HUES64 (cell line): ENCODE results near the gene KDF1. TPM values are rescaled to one million over a fixed set of nuclear protein-coding genes. Genes with fewer than 3 reads are reported as not detected.
A peak's percentile ranks its signal among the peaks of the same experiment; 100 is the strongest.

Source experiments
- H3K27ac ChIP-seq: 2 replicates; pipeline ENCODE4 v1.7.0; 2013; ENCODE audit warnings: low read depth, low read length, inconsistent platforms
- H3K27me3 ChIP-seq: 2 replicates; pipeline ENCODE4 v1.6.1; 2013; ENCODE audit warnings: mild to moderate bottlenecking, low read length; ENCODE audit not compliant: insufficient read depth
- H3K36me3 ChIP-seq: 2 replicates; pipeline ENCODE4 v1.6.1; 2013; ENCODE audit warnings: mild to moderate bottlenecking, low read length; ENCODE audit not compliant: insufficient read depth
- H3K4me1 ChIP-seq: 2 replicates; pipeline ENCODE4 v1.6.1; 2013; ENCODE audit warnings: mild to moderate bottlenecking, low read length, moderate library complexity; ENCODE audit not compliant: insufficient read depth
- H3K4me3 ChIP-seq: 2 replicates; pipeline ENCODE4 v1.5.1; 2013; ENCODE audit warnings: mild to moderate bottlenecking, low read length, moderate library complexity
- H3K9ac ChIP-seq: 2 replicates; pipeline ENCODE4 v1.6.1; 2013; ENCODE audit warnings: mild to moderate bottlenecking, low read depth, low read length
- H3K9me3 ChIP-seq: 2 replicates; pipeline ENCODE4 v1.6.1; 2013; ENCODE audit warnings: low read depth, low read length; ENCODE audit not compliant: insufficient read depth
- WGBS: fragments of 150-250, 120-280 bp; methylation state at CpG from one replicate; pipeline ENCODE4 v1.1.7; 2013; ENCODE audit warnings: missing lambda C conversion rate; 5-methylcytosine and 5-hydroxymethylcytosine counted together
- polyA plus RNA-seq, 2 experiments: library from polyadenylated mRNA; stranded (reverse); fragments of 50-300 nt; gene quantifications; one replicate each; pipeline ENCODE4 v1.2.3, GENCODE V29; 2013

Gene KDF1, protein sequence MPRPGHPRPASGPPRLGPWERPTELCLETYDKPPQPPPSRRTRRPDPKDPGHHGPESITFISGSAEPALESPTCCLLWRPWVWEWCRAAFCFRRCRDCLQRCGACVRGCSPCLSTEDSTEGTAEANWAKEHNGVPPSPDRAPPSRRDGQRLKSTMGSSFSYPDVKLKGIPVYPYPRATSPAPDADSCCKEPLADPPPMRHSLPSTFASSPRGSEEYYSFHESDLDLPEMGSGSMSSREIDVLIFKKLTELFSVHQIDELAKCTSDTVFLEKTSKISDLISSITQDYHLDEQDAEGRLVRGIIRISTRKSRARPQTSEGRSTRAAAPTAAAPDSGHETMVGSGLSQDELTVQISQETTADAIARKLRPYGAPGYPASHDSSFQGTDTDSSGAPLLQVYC
- polyA plus RNA-seq (2013, experiment 1 of 2), result 7.9 TPM
- 9.3 TPM for polyA plus RNA-seq (2013, experiment 2 of 2)

DNA sequence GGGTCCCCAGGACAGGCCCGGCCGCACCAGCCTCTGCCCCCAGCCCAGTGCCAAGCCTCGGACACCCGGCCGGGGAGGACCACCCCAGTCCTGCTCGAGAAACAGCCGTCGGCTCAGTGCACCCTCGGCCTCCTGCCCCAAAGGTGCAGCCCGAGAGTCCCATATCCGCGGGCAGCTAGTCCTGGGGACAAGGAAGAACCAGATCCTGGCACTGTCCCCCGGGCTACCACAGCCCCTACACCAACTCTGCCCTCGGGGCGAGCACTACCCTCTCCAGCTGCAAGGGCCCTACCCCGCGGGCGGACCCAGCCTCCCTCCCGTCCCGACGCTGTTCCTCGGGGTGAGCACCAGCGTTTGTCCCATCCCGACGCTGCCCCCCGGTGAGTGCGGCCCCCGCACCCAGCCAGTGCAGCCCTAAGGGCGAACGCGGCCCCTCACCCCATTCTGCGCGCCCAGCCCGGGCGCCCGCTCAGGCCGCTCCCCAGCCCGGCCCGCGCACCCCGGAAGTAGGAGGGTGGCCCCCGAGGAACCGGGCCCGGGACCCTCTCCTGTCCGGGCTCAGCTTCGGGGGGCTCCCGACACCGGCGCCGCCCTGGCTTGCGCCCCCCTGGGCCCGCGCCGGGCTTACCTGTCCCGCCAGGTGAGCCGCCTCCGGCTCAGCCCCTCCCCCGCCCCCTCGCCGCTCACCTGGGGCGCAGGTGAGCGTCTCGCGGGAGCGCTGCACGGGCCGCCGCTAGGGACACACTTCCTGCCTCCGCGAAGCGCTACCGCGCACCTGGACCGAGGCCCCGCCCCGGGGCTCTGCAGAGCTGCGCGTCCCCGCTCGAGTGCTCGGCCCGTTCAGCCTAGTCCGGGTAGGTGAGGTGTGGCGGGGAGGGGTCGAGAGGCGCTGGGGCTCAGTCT, at the start of gene KDF1:
TSS of gene KDF1 (minus strand) at position 747 of the 903 bp plus-strand sequence. CDS start 8,088 bp downstream, outside the sequence.
- 1% methylated on average over 86 of the region's 86 CpGs for WGBS
- Histone ChIP-seq H3K4me3 (peak within 1 kb of the TSS; percentile 79), H3K36me3 (no peaks in the 10 kb centered on the region), H3K4me1 (no peaks in the 10 kb centered on the region), H3K27ac (peak within 1 kb of the TSS; percentile 14; the same call in 1 of the 2 replicates), H3K9me3 (no peaks in the 10 kb centered on the region), H3K9ac (peak within 1 kb of the TSS; percentile 77), H3K27me3 (peaks cover 32% of the 10 kb centered on the region)

DNA sequence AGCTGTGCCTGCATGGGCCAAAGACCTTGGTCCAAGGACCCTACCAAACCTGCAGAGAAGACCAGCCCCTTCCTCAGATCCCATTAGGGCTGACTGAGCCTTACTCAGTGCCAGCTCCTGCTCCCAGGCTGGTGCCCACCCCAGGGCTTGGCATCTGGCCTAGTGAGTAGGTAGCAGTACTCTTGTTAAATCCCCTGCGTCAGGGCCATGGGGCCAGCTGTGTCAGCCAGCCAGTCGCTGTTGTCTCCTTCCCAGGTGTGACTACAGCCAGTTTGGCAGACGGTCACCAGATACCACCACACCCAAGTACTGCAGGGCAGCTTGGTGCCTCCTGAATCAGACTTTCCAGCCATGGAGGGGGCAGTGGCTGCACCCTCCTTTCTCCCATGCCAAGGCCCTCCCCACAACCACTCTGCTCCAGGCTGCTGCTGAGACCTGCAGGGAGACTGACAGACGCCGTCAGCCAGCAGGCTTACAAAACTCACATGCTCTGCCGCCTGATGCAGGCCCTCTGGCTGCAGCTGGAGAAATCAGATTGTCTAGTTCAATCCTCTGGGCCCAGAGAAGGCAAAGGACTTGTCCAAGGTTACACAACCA, 49.4 kb upstream of the KDF1 start:
- Histone ChIP-seq H3K4me3 (peak overlapping the region; percentile 91), H3K9ac (no peak overlapping the region; the same call in 1 of the 2 replicates), H3K4me1 (peaks cover 54% of the 10 kb centered on the region)

DNA sequence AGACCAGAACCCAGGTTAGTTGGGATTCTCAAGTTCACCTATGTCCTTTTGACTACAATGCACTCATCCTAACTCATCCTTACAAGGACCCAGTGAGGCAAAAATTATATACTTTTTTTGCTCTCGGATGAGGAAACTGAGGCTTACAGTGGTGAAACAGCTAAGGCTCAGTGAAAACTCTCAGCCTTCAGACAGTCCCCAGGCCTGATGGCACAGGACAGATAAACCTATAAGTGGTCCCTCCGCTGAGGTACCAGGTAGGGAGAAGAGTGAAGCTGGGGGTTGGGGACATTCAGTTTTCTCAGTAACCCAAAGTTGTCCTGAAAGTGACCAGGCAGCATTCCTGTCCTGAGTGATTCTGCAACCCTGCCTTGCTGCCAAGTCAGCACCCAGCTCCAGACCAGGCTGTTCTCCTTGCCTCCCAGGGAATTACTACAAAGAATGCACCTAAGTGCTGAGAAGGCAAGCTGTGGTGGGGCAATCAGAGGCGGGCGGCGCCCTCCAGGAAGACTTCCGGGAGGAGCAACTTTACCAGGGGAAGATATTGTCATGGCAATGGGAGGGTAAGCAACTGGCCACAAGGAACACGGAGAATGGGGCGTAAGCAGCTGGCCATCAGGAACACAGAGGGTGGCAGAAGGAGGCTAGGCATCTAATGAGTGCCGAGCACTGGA, 47.8 kb upstream of the KDF1 start:
- Histone ChIP-seq H3K4me3 (peak overlapping the region; percentile 30), H3K27ac (peak overlapping the region; percentile 94), H3K9ac (peak overlapping the region; percentile 57), H3K9me3 (no peaks in the 10 kb centered on the region), H3K4me1 (peaks cover 64% of the 10 kb centered on the region), H3K36me3 (peaks cover 38% of the 10 kb centered on the region), H3K27me3 (no peaks in the 10 kb centered on the region)
- 34% methylated on average over 9 of the region's 9 CpGs for WGBS

More for the DNA sequence above, 49.4 kb upstream of the KDF1 start:
- Histone ChIP-seq H3K27me3 (no peaks in the 10 kb centered on the region), H3K9me3 (no peaks in the 10 kb centered on the region), H3K36me3 (peaks cover 25% of the 10 kb centered on the region), H3K27ac (peak overlapping the region; percentile 80; the same call in 1 of the 2 replicates)
- 64% methylated on average over 6 of the region's 6 CpGs for whole genome bisulfite sequencing

DNA sequence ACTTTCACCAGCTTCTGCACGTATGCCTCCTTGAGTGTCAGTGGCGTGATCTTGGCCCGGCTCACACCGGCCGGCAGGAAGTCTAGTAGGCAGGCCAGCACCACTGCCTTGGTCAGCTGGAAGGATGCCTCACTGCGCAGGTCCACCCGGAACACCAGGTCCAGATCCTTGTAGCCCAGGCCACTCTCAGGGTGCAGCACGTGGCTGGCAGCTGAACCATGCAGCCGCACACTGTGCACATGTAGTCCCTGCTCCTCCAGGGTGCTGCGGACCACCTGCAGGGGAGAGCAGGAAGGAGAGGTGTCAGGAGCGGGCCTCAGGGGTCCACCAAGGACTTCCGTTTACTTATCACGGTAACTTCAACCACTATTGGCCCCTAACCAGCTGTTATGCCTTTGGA, 46.4 kb upstream of the KDF1 start:
- H3K27ac ChIP-seq, result peak overlapping the region; percentile 98
- peak overlapping the region; percentile 64 for H3K9ac ChIP-seq
- 50% methylated on average over 13 of the region's 13 CpGs for WGBS
- no peaks in the 10 kb centered on the region for H3K9me3 ChIP-seq
- peaks cover 38% of the 10 kb centered on the region for H3K36me3 ChIP-seq
- H3K27me3 ChIP-seq, result no peaks in the 10 kb centered on the region
- H3K4me3 ChIP-seq, result no peak overlapping the region
- peaks cover 67% of the 10 kb centered on the region for H3K4me1 ChIP-seq

DNA sequence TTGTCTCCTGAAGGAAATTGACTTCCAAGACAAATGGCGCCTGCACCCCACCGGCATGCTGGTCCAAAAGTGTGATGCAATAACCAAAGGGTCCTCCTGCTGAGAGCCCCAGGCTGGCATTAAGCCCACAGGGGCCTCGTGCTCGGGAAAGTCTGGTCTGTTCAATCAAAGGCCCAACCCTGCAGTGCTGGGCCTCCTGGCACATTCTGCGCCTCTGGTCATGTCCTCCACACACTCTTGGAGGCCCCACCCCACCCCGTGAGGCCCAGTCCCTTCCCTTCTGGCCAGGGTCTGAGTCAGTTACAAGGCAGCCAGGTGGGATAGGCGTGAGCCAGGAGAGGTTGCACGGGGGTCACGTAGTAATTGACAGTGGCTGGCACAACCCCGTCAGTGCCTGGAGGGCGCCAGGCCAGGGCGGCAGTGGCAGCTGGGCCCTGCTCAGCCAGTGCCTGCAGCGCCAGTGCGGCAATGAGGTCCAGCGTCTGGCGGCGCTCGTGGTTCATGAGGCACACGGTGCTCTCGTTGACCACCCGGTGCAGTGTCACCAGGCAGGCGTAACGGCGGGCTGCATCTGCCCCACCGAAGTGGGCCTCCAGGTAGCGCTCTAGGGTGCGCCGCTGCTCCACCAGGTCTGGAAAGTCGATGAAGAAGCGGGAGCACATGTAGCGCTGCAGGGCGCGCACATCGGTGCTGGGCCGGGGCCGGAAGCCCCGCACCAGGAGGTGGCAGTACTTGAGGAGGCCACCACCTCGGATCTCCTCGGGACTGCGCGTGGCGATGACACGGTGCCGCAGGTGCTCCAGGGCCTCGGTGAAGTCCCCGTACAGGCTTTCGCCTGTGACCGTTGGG, 45.6 kb upstream of the KDF1 start:
- Histone ChIP-seq H3K9ac (peak overlapping the region; percentile 64), H3K4me3 (no peak overlapping the region), H3K4me1 (peaks cover 67% of the 10 kb centered on the region), H3K27me3 (no peaks in the 10 kb centered on the region), H3K9me3 (no peaks in the 10 kb centered on the region), H3K27ac (peak overlapping the region; percentile 98), H3K36me3 (peaks cover 38% of the 10 kb centered on the region)
- WGBS, result 93% methylated on average over 48 of the region's 48 CpGs

DNA sequence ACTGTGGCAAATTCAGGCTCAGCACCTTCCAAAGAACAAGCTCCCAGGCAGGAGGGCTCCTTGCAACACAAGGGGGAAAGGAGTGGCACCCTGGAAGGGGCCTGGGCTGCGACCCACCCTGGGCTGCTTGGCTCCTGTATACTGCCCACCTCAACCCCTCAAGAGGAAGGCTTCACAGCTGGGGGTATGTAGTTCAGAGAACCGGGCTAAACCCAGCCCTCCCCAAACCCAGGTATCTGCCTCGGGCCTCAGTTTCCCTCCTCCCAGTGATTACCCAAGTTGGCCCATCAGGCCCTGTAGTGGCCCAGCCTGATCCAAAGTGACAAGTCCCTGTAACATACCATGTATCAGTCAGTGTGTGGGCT, 44.9 kb upstream of the KDF1 start:
- Histone ChIP-seq H3K4me1 (peaks cover 69% of the 10 kb centered on the region), H3K27me3 (no peaks in the 10 kb centered on the region), H3K27ac (peak overlapping the region; percentile 98), H3K4me3 (no peak overlapping the region), H3K9ac (peak overlapping the region; percentile 6; the same call in 1 of the 2 replicates), H3K9me3 (no peaks in the 10 kb centered on the region), H3K36me3 (peaks cover 43% of the 10 kb centered on the region)
- 85% methylated on average over 3 of the region's 3 CpGs for WGBS

DNA sequence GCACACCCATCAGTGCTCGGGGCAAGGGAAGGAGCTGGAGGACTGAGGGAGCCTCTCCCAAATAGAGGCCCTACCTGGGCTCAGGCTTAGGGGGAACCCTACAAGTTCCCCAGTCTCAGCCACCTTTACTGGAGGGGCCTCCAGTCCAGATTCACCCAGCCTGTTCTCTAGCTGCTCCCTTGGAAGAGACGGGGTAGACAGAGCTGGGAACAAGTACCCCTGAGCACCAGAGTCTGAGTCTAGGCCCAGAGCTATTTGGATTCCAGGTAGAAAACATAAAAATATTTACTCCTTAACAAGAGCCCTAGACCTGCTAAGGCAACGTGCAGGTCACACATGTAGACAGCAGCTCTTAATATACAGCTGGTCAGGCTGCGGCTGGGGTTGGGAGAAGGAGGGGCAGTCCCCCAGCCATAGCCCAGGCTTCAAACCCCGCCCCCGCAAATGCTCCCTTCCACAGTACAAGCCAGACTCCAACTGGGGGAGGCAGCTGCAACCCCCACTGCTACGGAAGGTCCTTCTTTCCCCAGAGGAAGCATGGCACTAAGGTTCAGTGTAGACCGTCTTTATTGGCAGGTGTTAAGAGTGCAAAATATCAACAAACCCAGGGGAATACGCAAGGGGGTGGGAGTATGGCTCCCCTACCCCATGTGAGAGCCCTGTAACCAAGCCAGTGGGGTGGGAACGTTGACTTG, 44.4 kb upstream of the KDF1 start:
- no peaks in the 10 kb centered on the region for H3K9me3 ChIP-seq
- WGBS, result 66% methylated on average over 10 of the region's 10 CpGs
- H3K4me1 ChIP-seq, result peaks cover 69% of the 10 kb centered on the region
- H3K36me3 ChIP-seq, result peaks cover 43% of the 10 kb centered on the region
- H3K4me3 ChIP-seq, result no peak overlapping the region
- no peaks in the 10 kb centered on the region for H3K27me3 ChIP-seq
- peak overlapping the region; percentile 6; the same call in 1 of the 2 replicates for H3K9ac ChIP-seq
- peak overlapping the region; percentile 98; the same call in 1 of the 2 replicates for H3K27ac ChIP-seq

DNA sequence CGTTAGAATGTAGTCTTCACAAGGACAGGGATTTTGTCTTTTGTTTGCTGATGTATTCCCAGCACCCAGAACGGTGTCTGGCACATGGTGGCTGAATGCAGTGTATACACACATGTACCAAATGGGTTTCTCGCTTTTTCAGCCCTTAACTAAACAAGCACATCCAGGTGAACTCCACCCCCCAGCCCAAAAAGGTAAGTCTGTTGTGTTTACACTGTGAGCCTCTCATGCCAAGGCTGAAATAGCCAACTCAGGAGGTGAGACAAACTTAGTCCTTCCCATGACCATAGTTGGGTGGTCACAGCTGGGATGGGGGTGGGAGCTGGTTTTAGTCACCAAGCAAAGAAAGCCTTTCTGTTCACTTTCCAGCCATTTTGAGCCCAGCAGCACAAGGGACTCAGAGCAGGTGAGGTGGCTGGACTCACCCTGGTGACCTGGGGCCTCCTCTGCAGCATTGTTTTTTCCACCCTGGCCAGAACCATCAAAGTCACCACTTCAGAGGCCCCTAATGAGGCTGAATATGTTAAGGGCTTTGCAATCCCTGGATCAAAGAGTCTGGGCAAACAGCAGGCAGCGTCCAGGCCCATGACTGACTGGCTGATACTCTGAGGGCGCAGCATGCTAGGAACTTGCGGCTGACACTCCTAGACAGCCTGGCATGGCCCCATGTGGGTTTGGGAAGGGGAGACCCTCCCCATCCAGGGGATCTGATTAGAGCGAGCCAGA, 43.6 kb upstream of the KDF1 start:
- H3K27me3 ChIP-seq, result no peaks in the 10 kb centered on the region
- 0 out of 2 replicates have a peak overlapping the region, but pooled peaks have one; percentile 2 for H3K9ac ChIP-seq
- H3K27ac ChIP-seq, result peak overlapping the region; percentile 98; the same call in 1 of the 2 replicates
- H3K9me3 ChIP-seq, result no peaks in the 10 kb centered on the region
- H3K36me3 ChIP-seq, result peaks cover 43% of the 10 kb centered on the region
- 70% methylated on average over 7 of the region's 7 CpGs for WGBS
- H3K4me1 ChIP-seq, result peaks cover 67% of the 10 kb centered on the region
- H3K4me3 ChIP-seq, result no peak overlapping the region
